Measurements from ENCODE around the gene CCDC182. TPM values are rescaled to one million over a fixed set of nuclear protein-coding genes. Genes with fewer than 3 reads are reported as not detected.

Gene CCDC182
- polyA plus RNA-seq, 4 donors = not detected

DNA sequence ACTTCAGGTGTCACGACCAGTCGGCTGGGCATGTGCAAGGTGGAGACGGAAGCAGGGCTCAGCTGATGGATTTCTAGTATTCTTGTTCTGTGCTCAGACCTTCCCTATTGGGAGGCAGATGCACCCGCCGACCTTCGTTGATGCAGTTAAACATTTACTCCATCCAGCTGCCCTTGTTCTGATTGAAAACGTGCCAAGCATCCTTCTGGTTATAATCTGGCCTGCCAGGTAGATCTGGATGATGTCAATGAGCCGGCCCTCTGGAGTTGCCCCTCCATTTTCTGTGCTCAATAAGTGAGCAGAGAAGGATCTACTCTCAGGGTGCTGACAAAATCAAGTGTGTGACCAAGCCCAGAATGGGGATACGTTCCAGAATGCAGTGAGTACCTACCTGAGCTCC, 38.3 kb downstream of the CCDC182 start:
- Histone ChIP-seq H3K36me3 (ENCODE audit: control insufficient read depth in 3 of 3, insufficient read depth in 2 of 3, low read depth in 1 of 3, low read length in 3 of 3) (no peaks in the 10 kb centered on the region), H3K9me3 (ENCODE audit: control insufficient read depth in 2 of 2, insufficient read depth in 1 of 2, low read depth in 1 of 2, low read length in 1 of 2) (no peaks in the 10 kb centered on the region), H3K27ac (ENCODE audit: low read depth in 1 of 3, low read length in 2 of 3) (no peak overlapping the region), H3K4me3 (ENCODE audit: low read depth in 1 of 3, low read length in 3 of 3) (no peak overlapping the region), H3K27me3 (ENCODE audit: control insufficient read depth in 3 of 3, insufficient read depth in 3 of 3, low read length in 3 of 3) (peaks cover 0 to 5% (median 0%) of the 10 kb centered on the region in 3 donors), H3K4me1 (ENCODE audit: control insufficient read depth in 3 of 3, insufficient read depth in 2 of 3, low read depth in 1 of 3, low read length in 2 of 3) (no peaks in the 10 kb centered on the region)
- peak; percentile 6 to 19 for DNase-seq
- no peak for FAIRE-seq
- WGBS, 3 donors = 15 to 54% (median 31%) methylated on average over 9 of the region's 9 CpGs

DNA sequence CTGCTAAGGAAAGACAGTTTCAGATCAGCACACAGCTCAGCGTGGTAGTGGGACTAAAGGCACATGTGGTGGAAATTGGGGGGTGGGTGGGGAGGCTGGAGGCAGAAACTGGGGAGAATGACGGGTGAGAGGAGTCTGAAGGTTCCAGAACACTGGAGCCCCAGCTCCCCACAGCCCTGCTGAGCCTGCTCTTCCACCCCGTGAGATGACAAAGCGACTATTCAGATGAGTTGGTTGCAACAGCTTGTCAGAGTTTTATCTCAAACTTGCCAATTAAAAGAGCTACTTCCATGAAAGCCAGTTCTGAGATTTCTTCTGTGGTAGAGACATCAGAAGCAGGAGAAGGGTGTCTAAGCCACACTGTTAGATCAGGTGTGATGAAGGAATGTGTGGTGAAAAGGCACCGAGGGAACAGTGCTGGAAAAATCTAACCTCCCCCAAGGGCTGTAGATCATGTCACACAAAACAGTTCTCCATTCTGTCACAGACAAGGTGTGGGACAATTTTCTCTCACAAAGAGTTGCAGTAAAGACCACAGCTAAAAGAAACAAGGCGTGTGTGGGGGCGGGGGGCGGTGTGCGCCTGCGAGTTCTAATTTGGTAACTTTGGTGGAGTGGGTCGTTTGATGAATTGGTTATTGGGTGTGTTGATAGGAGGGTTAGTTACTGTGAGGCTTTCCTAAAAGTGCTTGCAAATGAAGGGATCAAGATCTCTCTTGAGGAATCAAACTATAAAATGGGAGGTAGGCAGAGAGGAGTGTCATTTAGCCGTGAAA, 39.0 kb downstream of the CCDC182 start:
- Histone ChIP-seq H3K36me3 (ENCODE audit: control insufficient read depth in 3 of 3, insufficient read depth in 2 of 3, low read depth in 1 of 3, low read length in 3 of 3) (no peaks in the 10 kb centered on the region), H3K4me3 (ENCODE audit: low read depth in 1 of 3, low read length in 3 of 3) (no peak overlapping the region), H3K27me3 (ENCODE audit: control insufficient read depth in 3 of 3, insufficient read depth in 3 of 3, low read length in 3 of 3) (peaks cover 0 to 5% (median 0%) of the 10 kb centered on the region in 3 donors), H3K27ac (ENCODE audit: low read depth in 1 of 3, low read length in 2 of 3) (no peak overlapping the region), H3K4me1 (ENCODE audit: control insufficient read depth in 3 of 3, insufficient read depth in 2 of 3, low read depth in 1 of 3, low read length in 2 of 3) (no peaks in the 10 kb centered on the region), H3K9me3 (ENCODE audit: control insufficient read depth in 2 of 2, insufficient read depth in 1 of 2, low read depth in 1 of 2, low read length in 1 of 2) (no peaks in the 10 kb centered on the region)
- 43 to 63% (median 47%) methylated on average over 12 of the region's 12 CpGs for WGBS, 3 donors
- FAIRE-seq (no peak), DNase-seq (no peak)

DNA sequence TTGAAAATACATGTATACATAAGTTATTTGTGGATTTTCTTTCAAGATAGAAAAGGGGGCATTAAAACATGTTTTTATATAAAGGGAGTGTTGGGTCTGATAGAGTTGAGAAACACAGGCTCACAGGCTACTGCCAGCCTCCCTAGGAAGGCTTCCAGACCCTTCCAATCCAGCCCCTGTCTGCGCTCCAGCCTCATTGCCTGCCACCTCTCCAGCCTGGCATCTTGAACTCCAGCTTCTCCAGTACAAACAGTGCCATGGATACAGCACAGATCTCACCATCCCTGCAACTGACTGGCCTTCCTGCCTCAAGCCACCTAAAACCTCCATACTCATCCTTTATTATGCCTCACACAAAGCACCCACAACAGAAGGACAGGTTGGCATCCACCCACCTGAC, 40.7 kb downstream of the CCDC182 start:
- H3K9me3 ChIP-seq (ENCODE audit: control insufficient read depth in 2 of 2, insufficient read depth in 1 of 2, low read depth in 1 of 2, low read length in 1 of 2) = no peaks in the 10 kb centered on the region
- FAIRE-seq = no peak

DNA sequence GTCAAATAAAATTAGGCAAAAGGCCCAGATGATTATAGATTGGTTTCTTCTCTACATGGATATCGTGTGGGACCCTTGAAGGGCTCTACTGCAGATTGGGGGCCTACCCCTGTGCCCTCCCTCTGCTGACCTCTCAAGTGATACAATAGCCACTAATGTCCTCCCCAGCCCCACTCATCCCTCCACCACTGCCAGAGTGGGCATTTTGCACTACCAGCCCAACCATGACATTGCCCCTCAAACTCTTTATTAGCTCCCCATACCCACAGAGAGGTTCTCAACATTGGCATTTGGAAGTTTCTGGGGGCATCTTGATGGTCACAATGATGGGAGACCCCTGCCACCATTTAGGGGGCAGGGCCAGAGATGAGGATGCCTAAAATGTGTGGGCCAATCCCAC, 41.8 kb downstream of the CCDC182 start:
- FAIRE-seq (no peak), DNase-seq (no peak)
- H3K27ac ChIP-seq (ENCODE audit: low read depth in 1 of 3, low read length in 2 of 3) = no peak overlapping the region
- WGBS, 3 donors = 92 to 100% (median 95%) methylated on average over 1 of the region's 1 CpG
- H3K27me3 ChIP-seq (ENCODE audit: control insufficient read depth in 3 of 3, insufficient read depth in 3 of 3, low read length in 3 of 3) = peaks cover 0 to 2% (median 0%) of the 10 kb centered on the region in 3 donors
- H3K36me3 ChIP-seq (ENCODE audit: control insufficient read depth in 3 of 3, insufficient read depth in 2 of 3, low read depth in 1 of 3, low read length in 3 of 3) = no peaks in the 10 kb centered on the region
- peaks cover 0 to 12% (median 0%) of the 10 kb centered on the region in 3 donors for H3K4me1 ChIP-seq (ENCODE audit: control insufficient read depth in 3 of 3, insufficient read depth in 2 of 3, low read depth in 1 of 3, low read length in 2 of 3)
- H3K4me3 ChIP-seq (ENCODE audit: low read depth in 1 of 3, low read length in 3 of 3) = no peak overlapping the region
- no peaks in the 10 kb centered on the region for H3K9me3 ChIP-seq (ENCODE audit: control insufficient read depth in 2 of 2, insufficient read depth in 1 of 2, low read depth in 1 of 2, low read length in 1 of 2)

More for the DNA sequence above, 40.7 kb downstream of the CCDC182 start:
- no peak for DNase-seq
- 92 to 100% (median 95%) methylated on average over 1 of the region's 1 CpG for whole genome bisulfite sequencing, 3 donors
- peaks cover 0 to 5% (median 0%) of the 10 kb centered on the region in 3 donors for H3K4me1 ChIP-seq (ENCODE audit: control insufficient read depth in 3 of 3, insufficient read depth in 2 of 3, low read depth in 1 of 3, low read length in 2 of 3)
- H3K36me3 ChIP-seq (ENCODE audit: control insufficient read depth in 3 of 3, insufficient read depth in 2 of 3, low read depth in 1 of 3, low read length in 3 of 3) = no peaks in the 10 kb centered on the region
- H3K27ac ChIP-seq (ENCODE audit: low read depth in 1 of 3, low read length in 2 of 3) = no peak overlapping the region
- H3K4me3 ChIP-seq (ENCODE audit: low read depth in 1 of 3, low read length in 3 of 3) = no peak overlapping the region
- peaks cover 0 to 5% (median 0%) of the 10 kb centered on the region in 3 donors for H3K27me3 ChIP-seq (ENCODE audit: control insufficient read depth in 3 of 3, insufficient read depth in 3 of 3, low read length in 3 of 3)

DNA sequence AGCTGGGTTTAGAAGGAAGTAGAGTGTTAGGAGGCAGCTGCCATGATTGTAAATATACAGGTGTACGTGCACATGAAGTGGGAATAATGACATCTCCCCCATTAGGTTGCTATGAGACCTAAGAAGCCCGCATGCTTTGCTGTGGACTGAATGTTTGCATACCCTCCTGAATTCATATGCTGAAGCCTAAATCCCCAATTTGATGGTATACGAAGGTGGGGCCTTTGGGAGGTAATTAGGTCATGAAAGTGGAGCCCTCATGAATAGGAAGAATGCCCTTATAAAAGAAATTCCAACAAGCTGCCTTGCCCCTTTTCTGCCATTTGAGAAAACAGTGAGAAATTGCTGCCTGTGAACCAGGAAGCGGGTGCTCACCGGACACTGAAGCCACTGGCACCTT, 44.0 kb downstream of the CCDC182 start:
- no peak for DNase-seq
- H3K27me3 ChIP-seq (ENCODE audit: control insufficient read depth in 3 of 3, insufficient read depth in 3 of 3, low read length in 3 of 3) = no peaks in the 10 kb centered on the region
- no peak overlapping the region for H3K4me3 ChIP-seq (ENCODE audit: low read depth in 1 of 3, low read length in 3 of 3)
- 87 to 96% (median 92%) methylated on average over 5 of the region's 5 CpGs for WGBS, 3 donors
- H3K9me3 ChIP-seq (ENCODE audit: control insufficient read depth in 2 of 2, insufficient read depth in 1 of 2, low read depth in 1 of 2, low read length in 1 of 2) = no peaks in the 10 kb centered on the region
- no peak overlapping the region for H3K27ac ChIP-seq (ENCODE audit: low read depth in 1 of 3, low read length in 2 of 3)
- peaks cover 0 to 15% (median 0%) of the 10 kb centered on the region in 3 donors for H3K4me1 ChIP-seq (ENCODE audit: control insufficient read depth in 3 of 3, insufficient read depth in 2 of 3, low read depth in 1 of 3, low read length in 2 of 3)
- no peak for FAIRE-seq
- no peaks in the 10 kb centered on the region for H3K36me3 ChIP-seq (ENCODE audit: control insufficient read depth in 3 of 3, insufficient read depth in 2 of 3, low read depth in 1 of 3, low read length in 3 of 3)

DNA sequence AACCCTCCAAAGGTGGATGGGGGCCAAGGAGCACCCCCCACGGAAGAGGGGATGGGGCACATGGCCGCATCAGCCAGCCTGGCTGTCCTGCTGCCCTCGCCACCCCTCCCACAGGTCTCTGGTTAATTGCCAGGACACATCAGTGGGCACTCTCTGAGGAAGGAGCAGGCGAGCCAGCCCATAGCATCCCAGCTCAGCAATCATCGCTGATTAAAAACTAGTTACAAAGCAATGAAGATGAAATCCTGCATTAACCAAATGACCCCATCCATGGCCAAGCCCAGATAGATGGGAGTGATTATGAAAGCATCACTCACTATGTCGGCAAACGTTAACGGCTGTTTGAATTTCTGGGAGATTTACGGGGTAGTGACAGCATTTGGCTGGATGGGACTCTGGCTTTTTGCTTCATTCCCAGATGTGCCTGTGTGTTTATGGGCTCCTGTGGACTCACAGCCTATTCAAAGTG, 45.3 kb downstream of the CCDC182 start:
- no peak overlapping the region for H3K27ac ChIP-seq (ENCODE audit: low read depth in 1 of 3, low read length in 2 of 3)
- FAIRE-seq = no peak
- 74 to 89% (median 83%) methylated on average over 9 of the region's 9 CpGs for WGBS, 3 donors
- H3K4me3 ChIP-seq (ENCODE audit: low read depth in 1 of 3, low read length in 3 of 3) = no peak overlapping the region
- peaks cover 0 to 15% (median 0%) of the 10 kb centered on the region in 3 donors for H3K4me1 ChIP-seq (ENCODE audit: control insufficient read depth in 3 of 3, insufficient read depth in 2 of 3, low read depth in 1 of 3, low read length in 2 of 3)
- H3K36me3 ChIP-seq (ENCODE audit: control insufficient read depth in 3 of 3, insufficient read depth in 2 of 3, low read depth in 1 of 3, low read length in 3 of 3) = no peaks in the 10 kb centered on the region
- H3K9me3 ChIP-seq (ENCODE audit: control insufficient read depth in 2 of 2, insufficient read depth in 1 of 2, low read depth in 1 of 2, low read length in 1 of 2) = peaks cover 0 to 8% of the 10 kb centered on the region in 2 donors
- no peak for DNase-seq
- H3K27me3 ChIP-seq (ENCODE audit: control insufficient read depth in 3 of 3, insufficient read depth in 3 of 3, low read length in 3 of 3) = no peaks in the 10 kb centered on the region

DNA sequence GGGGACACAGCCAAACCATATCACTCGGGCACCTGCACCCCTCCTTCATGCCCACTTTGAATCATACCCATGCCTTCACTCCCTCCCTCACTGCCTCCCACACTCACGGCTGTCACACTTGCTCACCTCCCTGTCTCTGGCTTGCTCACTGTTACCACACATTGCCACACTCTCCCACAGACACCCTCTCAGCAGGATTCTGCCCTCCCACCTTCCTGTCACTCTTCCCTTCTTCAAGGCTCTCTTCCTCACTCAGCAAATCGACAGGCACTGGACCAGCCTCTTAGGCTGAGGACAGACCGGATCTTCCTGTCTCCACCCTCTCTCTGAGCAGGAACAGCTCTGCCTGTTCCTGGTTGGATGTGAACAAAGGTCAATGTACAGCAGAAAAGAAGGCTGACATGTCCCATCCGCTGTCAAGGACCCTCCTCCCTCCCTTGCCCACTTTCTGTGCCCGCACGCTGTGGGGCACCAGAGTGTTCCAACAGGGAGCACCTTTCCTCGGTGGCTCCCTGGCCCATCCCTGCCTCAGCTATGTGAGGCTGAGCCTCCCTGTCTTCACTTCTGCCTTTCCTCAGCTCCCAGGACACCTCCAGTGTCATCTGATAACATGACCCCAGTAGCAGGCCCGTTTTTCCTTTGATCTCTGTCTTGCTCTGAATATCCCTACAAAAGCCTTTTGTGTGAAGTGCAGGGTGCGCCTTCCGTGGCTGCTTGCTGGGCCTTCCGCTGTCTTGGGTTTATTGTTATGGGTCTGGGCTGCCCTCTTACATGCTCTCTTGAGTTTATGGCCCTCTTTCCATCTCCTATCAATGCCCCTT, 47.0 kb downstream of the CCDC182 start:
- 46 to 57% (median 57%) methylated on average over 12 of the region's 12 CpGs for WGBS, 3 donors
- H3K27ac ChIP-seq (ENCODE audit: low read depth in 1 of 3, low read length in 2 of 3) = peak overlapping the region in 1 of 3 donors; percentile 73
- no peaks in the 10 kb centered on the region for H3K27me3 ChIP-seq (ENCODE audit: control insufficient read depth in 3 of 3, insufficient read depth in 3 of 3, low read length in 3 of 3)
- peak; percentile 37 to 77 for DNase-seq
- no peak for FAIRE-seq
- H3K9me3 ChIP-seq (ENCODE audit: control insufficient read depth in 2 of 2, insufficient read depth in 1 of 2, low read depth in 1 of 2, low read length in 1 of 2) = peaks cover 0 to 8% of the 10 kb centered on the region in 2 donors
- H3K4me1 ChIP-seq (ENCODE audit: control insufficient read depth in 3 of 3, insufficient read depth in 2 of 3, low read depth in 1 of 3, low read length in 2 of 3) = peaks cover 0 to 15% (median 0%) of the 10 kb centered on the region in 3 donors
- no peak overlapping the region for H3K4me3 ChIP-seq (ENCODE audit: low read depth in 1 of 3, low read length in 3 of 3)
- no peaks in the 10 kb centered on the region for H3K36me3 ChIP-seq (ENCODE audit: control insufficient read depth in 3 of 3, insufficient read depth in 2 of 3, low read depth in 1 of 3, low read length in 3 of 3)

DNA sequence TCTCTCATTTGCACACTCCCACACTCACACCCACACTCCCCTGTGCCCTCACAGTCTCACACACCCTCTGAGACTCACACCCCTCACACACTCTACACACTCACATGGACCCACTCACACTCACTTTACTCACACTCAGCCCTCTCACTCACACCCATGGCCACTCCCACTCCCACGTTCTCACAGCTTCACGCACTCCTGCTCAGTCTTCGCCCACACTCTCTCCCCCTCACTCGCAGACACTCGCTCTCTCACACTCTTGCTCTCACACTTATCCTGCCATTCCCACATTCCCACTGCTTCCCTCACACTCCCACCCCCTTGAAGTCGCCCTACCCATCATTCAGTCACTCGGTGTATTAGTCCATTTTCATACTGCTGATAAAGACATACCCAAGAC, 47.9 kb downstream of the CCDC182 start:
- H3K36me3 ChIP-seq (ENCODE audit: control insufficient read depth in 3 of 3, insufficient read depth in 2 of 3, low read depth in 1 of 3, low read length in 3 of 3) = no peaks in the 10 kb centered on the region
- no peak for FAIRE-seq
- H3K4me3 ChIP-seq (ENCODE audit: low read depth in 1 of 3, low read length in 3 of 3) = no peak overlapping the region
- H3K27me3 ChIP-seq (ENCODE audit: control insufficient read depth in 3 of 3, insufficient read depth in 3 of 3, low read length in 3 of 3) = no peaks in the 10 kb centered on the region
- no peak overlapping the region for H3K27ac ChIP-seq (ENCODE audit: low read depth in 1 of 3, low read length in 2 of 3)
- 91 to 93% (median 93%) methylated on average over 7 of the region's 7 CpGs for WGBS, 3 donors
- peaks cover 0 to 15% (median 0%) of the 10 kb centered on the region in 3 donors for H3K4me1 ChIP-seq (ENCODE audit: control insufficient read depth in 3 of 3, insufficient read depth in 2 of 3, low read depth in 1 of 3, low read length in 2 of 3)
- no peak for DNase-seq
- H3K9me3 ChIP-seq (ENCODE audit: control insufficient read depth in 2 of 2, insufficient read depth in 1 of 2, low read depth in 1 of 2, low read length in 1 of 2) = peaks cover 0 to 8% of the 10 kb centered on the region in 2 donors

All from small intestine (tissue), 7 donors.